Loucy (cell line): ENCODE data around the gene CCDC180.

ENCODE experiments used
- CTCF ChIP-seq: fragments of 200-600 bp; sonication (generic); conservative IDR thresholded peaks from 2 replicates; pipeline ENCODE4 v1.5.1; 2014; ENCODE audit warnings: mild to moderate bottlenecking, antibody characterized with exemption, low read length
- EZH2phosphoT487 ChIP-seq: fragments of 200-600 bp; IDR thresholded peaks from 2 replicates; pipeline ENCODE4 v1.6.1; 2018; ENCODE audit warnings: antibody characterized with exemption, mild to moderate bottlenecking, moderate library complexity, borderline replicate concordance

DNA sequence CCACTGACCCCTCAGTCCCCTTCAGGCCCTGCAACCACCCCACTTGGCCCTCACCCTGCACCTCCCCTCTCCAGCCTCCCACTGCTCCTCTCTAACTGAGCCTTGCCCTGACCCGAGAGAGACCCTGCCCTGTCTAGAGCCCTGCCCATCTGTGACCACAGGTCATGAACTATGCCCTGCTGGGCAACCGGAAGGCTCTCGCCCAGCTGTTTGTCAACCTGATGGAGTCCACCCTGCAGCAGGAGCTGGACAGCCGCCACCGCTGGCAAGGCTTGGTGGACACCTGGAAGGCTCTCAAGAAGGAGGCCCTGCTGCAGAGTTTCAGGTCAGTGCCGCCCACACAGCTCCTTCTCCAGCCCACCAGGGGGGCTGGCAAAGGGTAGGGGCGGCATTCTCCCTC lies 9.4 kb downstream of the CCDC180 start:
- TF ChIP-seq CTCF (no peak), EZH2phosphoT487 (no peak)
